ENCODE measurements around the gene NRP2.

The NRP2 gene

DNA sequence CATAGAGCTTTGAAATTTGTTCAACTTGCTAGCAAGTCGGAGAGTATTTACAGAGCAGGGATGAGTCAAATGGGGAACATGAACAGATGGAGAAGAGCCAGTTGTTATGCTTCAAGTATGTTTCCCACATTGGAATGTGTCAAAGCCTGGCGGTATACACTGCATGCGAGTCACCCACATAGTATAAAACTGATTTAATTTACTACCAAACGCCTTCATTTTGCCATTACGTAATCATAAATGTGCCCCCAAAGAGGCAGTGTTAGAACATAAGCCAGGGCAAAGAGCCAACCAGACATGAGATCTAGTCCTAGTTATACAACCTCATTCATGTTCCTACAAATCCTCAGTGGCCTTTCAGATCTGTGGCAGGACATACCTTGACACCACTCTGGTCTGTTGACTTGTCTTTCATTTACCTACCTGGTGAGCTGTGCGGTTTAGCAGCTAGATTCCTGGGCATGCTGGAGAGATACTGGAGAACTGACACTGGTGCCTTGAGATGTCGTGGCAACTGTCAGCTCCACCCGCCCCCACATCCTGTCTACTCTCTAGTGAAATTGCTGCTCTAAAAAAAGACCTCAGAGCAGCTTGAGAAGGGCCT is 21.7 kb upstream of the NRP2 start:
- DNase-seq: no peak

DNA sequence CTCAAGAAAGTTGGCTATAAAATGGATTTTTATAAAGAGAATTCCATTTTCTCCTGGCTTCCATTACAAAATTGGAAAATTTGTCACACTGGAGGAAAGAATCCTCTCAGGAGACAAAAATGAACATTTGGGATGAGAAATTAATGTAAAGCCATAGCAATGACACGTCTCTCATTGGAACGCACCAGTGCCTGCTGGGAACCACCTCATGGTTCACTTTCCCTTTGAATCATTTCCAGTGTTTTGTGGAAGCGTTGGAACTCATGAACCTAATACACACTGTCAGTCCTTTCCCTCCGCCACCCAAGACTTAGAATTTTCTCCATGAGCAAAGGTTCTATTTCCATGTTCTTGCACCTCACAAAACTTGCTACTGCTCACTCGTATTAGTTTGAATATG is 21.0 kb upstream of the NRP2 start:
- no peak for DNase-seq

DNA sequence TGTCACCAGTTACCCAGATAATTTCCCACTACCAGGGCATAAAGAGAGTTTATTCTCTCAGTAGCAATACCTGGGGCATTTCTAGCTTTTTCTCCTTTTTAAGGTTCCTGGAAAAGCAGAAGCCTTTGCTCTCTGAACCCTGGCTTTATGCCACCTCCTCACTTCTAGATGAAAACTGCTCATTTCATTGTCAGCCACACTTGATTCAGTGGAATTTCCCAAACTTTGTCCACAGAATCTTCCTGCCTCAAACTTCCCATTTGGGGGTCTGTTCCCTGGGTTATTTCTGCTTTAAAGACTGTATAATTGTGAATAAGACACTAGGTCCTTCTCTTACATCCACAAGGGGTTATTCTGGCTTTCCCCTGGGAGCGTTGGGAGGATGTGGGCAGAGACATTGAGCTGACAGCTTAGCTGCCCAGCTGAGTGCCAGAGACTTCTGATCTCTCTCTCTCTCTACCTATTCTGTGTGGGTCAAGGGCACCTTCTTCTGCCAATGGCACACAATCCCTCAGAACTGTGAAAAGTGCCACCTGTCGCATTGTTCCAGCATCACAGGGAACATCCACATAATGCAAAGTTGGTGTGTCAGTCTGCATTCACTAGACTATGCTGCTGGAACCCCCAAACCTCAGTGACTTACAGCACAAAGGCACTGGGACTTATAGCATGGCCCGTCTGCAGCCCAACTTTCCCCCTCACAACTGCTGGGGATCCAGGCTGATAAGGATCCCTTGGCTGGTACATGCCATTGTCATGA is 19.9 kb upstream of the NRP2 start:
- DNase-seq: no peak

DNA sequence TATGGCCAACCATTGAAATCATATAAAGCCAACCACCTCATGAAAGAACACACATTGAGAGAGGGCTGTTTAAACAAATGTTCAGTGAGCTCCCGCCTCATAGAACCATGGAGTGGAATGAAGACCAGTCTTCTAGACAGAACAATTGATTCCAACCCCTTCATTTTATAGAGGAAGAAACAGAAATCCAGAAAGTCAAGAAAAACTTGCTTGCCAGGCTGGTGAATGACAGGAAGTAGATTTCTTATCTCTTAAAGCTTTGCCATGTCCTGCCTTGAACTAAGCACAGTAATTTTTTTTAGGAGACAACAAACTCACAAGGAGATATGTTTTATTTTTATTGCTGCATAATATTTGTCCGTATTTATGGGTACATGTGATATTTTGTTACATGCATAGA is 16.5 kb upstream of the NRP2 start:
- no peak for DNase-seq

DNA sequence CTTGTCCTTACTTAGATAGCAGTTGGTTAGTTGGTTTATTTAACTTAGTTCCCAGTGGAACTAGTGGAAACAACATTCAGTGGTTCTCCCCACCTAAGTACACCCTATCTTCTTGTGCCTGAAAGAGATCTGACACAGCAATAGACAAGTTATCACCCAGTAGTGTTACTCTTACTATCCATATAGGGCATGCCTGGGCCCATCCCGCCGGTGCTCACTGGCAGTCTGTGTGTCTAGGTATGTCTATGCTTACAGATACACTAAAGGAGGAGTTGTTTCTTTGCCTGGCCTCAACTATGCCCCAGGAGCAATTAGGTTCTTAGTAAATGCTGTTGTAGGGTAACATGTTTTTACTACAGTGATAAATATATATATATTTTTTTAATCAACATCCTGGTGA is 12.0 kb upstream of the NRP2 start:
- no peak for DNase-seq

DNA sequence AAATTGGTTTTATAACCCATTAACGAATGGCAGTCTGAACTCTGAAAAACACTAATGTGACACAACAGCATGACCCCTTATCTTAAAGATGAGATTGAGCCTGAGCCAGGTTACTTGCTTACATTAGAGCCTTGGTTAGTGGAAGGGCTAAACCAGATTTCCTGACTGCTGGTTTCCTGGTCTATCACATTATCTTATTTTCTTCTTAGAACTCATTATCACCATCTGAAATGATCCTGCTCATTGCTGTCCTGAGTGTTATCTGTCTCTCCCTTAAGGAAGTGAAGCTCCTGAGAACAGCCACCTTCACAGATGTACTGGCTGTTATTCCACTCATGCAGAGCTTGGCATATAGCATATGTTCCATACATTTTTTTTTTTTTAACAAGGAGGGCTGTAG is 9.0 kb upstream of the NRP2 start:
- DNase-seq: no peak

DNA sequence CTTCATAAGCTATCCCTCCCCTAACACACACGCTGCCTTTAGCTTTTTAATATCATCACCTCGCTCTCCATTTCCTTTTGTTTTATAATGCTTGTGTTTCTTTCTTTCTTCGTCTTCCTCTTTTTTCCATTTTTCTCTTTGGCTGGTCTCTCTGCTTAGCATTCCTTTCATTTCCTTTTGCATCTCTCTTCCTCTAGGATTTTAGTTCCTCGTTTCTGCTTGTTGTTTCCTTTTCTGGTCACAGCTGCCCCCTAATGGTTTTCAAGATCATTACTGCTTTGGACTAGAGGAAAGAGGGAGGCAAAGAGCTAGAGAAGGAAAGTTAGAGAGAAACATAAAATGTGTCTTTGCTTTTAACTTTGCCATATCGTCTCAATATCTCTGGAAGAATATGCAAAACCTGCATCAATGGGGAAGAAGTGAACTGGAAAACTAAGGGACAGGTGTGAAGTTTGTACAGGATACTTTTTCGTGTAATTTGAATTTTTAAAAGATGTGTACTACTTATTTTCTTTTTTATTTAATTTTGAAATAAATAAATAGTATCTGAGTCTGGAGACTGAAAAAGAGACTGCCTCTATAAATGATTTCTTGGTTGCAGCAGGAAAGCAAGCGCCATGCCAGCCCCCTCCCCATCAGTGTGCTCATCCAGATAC is 6.3 kb upstream of the NRP2 start:
- DNase-seq: peak; percentile 37

DNA sequence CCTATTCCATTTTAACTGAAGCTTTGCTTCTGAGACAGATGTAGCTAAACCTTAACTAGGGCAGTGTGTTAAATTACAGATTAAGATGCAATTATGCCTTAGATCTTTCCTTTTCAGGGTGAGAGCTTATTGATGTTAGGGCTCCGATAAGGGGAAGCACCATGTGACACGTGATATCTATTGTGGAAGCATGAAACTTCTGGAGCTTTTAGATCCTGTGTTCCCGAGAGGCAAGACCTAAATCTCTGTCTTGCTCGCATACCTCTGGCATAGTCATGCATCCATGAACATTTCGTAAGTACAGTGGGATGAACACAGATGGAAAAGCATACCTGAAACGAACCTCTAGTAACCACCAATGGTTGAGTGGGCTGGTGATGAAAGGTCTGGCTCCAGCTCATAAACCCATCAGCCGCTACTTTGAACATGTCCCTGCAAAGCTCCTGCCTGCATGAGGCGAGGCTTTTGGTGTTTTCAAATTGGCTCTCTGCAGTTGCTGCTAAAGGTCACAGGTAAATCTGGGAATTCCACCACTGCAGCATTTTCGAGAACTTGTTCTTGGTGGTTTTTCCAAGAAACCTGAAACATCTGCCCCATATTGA is 3.7 kb upstream of the NRP2 start:
- no peak for DNase-seq

DNA sequence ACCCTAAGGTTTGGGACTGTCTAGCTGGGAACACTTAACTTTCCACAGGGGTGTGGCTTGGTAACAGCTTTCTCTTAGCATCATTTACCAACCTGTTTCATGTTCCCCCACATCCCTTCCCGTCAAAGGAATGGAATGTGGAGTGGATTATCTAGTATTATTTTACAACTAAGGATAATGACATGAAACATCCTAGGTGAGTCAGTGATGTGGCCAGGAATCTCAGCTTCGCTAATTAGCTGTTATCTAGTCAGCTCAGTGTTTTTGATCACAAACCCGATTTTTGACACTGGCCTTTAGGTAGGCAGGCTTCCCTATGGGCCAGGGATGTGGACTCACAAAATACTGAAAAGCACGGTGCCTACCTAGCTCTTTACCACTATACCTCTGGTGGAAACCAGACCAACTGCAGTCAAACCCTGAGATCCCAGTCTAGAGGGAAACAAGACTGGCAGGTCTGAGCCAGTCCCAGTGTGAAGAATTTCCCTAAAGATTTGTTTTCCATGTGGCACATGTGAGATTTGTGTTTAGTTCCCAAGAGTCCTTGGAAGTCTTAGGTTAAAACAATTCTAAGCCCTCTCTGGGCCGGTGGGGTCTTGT is 2.8 kb upstream of the NRP2 start:
- no peak for DNase-seq

DNA sequence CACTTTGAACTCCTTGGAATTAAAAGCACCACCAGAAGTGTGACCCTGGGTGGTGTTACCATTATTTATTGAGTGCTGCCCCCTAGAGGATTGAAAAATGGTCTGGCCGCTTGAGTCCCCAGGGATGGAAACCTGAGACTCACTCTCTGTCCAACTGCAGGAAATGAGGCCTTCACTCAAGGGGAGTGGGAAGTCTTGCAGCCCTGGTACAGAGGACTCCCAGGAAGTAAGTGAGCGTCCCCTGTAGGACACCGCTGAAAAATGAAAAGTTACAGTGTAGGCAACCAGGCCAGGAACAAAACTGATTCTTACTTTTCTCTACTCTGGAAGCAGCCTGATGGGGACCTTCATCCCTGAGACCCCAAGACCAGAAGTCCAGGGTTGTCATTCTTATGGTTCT is 2.2 kb upstream of the NRP2 start:
- DNase-seq: peak; percentile 86

DNA sequence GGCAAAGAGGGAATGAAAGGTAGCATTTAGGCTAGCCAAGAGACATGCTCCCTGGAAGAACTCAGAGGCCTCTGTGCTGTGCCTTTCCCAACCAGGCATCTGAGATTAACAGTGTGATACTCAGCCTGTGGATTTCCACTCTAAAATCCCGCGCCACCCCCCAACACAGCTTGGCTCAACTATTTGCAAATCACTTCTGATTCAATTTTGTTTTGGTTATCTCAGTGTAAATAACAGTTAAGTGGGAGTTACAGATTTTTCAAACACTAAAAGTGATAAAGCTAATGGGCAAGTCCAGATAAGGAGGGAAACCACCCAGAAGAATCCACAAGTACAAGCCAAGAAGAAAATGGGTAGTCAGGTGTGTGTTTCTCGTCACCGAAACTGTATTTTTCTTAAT is 1.4 kb upstream of the NRP2 start:
- no peak for DNase-seq

DNA sequence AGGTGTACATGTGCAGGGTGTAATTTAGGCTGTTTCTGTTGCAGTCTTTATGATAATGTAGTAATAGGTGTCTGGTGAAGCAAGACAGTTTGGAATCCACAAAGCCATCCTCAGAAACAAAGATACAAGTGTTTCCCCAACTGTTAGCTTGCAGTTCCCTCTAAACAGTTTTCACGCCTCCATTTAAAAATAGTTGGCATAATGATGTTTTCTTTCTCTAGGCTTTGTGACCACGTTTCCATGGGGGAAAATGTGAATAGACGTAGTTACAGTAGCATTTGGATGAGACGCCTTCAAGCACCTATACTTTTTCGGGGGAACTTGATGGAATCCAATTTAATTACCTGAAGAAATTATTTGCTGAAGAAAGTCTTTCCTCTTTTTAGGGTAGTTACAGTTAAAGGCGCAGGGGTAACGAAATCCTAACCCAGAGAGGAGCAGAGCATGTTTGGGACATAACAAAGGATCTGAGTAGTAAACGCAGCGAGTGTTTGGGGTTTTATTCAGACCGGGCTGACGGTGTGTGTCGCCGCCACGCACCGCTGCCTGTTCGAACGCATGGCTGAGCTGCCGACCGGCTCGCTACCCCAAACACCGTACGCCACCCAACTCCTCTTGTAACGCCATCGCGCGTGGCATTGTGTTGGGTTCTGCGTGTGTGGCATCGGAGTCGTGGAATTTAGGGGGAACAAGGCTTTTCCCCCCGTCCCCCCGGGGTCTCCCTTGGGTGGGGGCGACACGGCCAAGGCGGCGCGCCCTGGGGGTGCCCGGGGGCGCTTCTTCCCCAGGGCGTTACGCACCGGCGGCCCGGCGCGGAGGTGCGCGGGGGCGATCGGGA is 681 bp upstream of the NRP2 start:
- peak; percentile 16 for DNase-seq

DNA sequence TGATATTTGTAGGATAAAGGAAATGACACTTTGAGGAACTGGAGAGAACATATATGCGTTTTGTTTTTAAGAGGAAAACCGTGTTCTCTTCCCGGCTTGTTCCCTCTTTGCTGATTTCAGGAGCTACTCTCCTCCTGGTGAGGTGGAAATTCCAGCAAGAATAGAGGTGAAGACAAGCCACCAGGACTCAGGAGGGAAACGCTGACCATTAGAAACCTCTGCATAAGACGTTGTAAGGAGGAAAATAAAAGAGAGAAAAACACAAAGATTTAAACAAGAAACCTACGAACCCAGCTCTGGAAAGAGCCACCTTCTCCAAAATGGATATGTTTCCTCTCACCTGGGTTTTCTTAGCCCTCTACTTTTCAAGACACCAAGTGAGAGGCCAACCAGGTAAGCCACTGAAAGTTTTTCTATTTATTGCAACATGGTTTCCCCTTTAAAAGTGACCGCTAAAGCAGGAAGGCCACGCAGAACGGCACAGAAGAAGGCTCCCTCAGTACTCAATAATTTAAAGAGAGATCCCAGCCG is 735 bp downstream of the NRP2 start:
- peak; percentile 35 for DNase-seq

DNA sequence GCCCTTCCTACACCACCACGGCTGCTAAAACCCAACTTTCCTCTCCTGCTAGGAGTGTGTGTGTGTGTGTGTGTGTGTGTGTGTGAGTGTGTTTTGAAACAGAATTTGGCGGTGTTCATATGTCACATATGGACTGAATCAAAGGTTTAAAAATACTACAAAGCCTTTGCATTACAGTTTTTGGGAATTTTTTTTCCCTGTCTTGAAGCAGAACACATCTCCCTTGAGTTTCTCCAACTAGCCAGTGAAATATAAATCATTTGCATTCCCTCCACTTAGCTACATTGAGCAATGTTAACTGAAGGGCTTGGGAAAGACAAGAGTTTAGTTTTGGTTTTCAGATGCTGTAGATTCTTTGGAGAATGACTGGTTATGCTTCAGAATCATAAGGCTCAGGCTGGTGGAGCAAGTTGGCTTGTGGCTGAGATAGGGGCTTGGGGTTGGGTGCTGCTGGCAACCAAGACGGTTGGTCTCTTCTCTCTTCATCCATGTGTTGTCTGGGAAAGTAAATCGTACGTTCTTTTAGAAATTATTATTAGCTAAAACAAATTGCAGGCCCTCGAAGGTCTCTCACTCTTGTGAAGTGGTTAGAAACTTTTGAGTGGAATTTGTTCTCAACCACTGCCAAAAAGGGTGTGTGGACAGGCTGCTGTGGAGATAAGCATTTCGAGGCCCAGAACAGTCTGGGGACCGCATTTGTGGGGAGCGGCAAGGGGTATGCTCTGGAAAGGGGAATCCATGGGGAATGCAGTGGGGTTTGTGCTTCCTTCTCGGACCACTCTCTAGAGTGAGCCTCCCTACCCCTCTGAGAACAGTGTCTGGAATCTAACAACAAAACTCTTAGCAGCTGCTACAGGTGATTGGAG is 1.4 kb downstream of the NRP2 start:
- peak; percentile 29 for DNase-seq

DNA sequence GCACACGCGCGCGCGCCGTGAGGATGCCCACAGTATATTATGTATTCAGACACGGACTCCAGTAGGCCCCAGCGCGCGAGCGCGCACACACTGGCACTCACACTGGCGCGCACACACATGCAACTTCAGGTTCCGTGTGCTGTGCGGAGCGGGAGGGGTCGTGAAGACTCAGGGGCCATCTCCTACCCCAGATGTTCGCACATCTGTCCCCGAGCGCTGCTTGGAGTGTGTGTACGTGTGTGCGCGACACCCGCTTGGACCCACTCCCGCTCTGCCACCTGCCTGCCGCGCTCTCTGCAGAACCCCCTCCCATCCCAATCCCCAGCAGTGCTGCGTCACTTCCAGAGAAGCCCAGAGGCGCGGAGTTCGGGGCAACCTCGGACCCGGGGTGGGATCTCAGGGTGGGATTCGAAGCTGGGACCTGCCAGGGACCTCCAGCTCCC is 2.6 kb downstream of the NRP2 start:
- peak; percentile 40 for DNase-seq

DNA sequence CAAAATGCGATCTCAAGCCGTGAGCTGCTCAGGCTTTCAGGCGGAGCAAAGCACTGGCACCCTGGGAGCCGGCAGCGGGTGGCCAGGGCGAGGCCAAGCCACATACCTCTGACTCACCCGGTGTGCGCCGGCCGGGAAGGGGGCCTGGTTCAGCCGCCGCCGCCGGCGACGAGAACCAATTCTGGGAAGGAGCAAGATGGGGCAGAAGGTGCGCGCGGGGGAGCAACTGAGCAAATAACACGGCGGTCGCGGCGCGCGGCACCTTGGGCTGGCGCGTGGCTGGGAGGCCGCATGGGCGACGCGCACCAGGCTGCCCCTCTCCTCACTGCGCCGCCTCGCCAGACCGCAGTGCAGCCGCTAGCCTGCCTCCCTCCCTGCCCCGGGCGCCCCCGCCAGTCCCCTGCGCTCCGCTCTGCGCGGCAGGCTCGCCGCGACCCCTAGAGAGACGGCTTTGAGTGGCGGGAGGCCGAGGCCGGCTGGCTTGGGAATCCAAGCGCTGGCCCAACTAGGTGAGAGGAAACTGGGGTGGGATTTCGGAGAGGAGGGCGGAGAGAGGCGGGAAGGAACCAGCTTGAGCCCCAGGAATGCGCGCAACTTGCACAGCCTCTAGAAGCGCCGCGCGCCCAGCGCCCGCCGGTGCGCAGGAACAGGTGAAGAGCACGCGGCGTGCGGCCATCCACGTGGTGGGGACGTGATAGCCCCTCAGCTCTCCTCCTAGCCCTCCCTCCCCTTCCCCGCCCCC is 3.2 kb downstream of the NRP2 start:
- peak; percentile 73 for DNase-seq

DNA sequence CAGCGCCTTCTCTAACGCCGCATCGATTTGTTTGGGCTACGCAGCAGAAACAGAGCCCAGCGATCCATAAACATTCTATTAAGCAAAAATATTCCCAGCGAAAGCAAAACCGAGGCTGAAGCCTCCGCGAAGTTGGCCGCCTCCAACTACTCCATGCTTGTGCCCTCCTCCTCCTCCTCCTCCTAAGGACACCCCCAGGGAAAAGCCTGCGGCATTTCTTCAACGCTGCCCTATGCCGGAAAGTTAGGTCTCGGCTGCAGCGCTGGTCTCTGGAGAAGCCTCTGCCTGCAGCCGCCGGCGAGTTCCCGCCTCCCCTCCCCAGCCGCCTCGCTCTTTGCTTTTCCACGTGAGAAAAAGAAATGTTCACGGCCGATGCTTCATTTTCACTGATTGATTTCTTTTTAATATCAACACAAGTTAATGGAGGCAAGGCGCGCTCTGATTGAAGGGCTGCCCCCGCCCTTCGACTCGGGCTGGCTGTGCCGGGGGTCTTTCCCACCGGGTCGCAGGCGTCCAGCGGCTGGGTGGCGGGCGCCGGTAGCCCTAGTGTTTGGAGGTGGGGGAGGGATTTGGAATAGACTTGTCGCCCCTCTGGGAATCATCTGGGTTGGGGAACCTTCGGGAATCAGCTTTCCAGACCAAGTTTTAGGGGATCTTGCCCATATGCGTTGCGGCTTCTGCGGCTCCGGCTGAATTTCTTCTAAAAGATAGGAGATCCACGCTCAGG is 3.9 kb downstream of the NRP2 start:
- no peak for DNase-seq

DNA sequence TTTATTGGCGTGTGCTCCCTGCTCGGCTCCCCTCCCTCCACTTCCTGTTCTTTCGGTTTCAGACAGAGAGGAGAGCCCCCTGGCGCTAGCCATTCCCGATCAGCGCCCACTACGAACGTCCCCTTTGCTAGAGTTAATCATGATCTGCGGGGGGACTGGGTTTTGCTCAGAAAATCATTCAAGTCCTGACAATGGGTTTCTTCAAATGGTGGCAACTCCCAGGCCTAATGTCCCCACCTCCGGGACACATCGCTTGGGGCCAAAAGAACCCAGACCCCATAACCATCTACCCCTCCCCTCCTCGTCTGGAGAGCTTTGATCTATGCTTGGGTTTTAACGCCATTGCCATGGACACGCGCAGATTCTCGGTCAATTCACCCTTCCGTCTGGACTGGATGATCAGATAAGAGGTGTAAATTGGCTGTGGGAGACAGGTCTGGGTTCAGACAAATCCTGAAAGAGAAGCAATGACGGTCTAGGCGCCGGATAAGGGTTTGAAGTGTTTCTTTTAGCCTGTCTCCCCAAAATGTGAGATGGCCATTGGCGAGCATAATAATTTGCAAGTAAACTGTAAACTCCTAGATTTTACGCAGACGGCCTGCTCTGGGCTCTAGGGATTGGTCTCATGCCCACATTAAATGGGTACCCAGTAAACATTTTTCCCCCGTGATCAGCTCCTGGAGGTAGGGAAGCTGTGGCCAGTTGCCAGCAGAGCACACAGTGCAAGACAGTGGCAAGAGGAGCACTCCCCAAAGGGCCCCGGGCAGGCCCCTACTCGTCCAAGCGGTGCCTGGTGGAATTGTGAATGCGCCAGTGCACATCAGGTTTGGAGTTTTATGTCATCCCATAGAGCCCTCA is 4.7 kb downstream of the NRP2 start:
- DNase-seq: no peak

DNA sequence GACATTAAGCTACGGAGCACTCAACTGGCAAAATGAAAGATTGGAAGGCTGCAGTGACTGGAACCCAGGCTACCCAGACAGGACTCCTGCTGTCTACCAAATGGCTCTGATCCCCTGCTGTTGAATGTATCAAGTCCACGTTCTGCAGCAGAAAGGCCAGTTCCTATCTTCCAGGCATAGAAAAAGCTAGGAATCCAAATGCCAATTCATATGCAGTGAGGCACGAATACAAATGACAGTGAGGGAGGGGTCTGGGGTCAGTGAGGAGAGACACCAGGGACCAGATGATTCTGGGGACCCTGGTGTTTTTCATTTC is 5.3 kb downstream of the NRP2 start:
- DNase-seq: no peak

Data from RPMI8226 (cell line).